GM18873 (cell line): ENCODE measurements around the gene PDE7B.

Experiments used
- ATAC-seq: cut with Tn5 transposase; IDR thresholded peaks from one replicate; pipeline ENCODE4 v1.9.1; 2021; ENCODE audit warnings: mild to moderate bottlenecking, moderate library complexity, moderate number of reproducible peaks; ENCODE audit not compliant: unreplicated experiment, low FRiP score

The PDE7B gene

GRCh38 chr6:135976585-135976984, 125.1 kb downstream of the PDE7B start:
- ATAC-seq: no peak

DNA sequence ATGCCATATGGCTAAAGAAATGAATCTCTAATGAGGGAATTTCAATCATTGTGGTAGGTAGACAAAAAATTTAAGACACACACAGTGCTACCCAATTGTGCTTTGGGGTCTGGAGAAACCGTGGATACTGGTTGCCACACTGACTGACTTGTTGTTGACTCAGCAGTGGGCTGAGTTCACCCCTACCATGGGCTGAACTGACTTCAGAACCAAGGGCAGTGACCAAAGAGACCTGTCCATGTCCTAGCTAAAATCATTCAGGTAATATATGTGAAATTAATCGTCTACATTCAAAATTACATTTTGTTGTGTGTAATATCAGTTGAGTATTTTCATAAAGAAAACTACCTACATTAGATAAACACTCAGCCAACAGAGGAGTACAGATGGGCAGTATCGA, 131.6 kb downstream of the PDE7B start:
- no peak for ATAC-seq

GRCh38 chr6:135983718-135984343, 132.3 kb downstream of the PDE7B start:
- no peak for ATAC-seq

DNA sequence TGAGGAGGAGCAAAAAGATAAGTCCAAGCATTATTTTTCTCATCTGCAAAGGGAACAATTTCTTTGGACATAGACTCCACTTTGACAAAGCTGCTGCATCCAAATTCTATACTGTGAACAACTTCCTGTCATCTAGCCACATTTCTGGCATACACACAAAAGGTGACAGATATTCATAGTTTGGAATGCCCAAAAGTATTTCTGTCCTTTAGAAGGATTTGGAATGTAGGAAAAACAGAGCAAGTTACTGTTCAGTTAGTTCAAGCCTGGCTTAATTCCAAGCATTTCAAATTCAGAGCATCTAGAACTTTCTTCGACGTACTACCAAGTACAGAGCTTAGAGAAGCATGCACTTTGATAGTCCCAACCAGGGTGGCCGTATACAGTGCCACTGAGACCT, 134.0 kb downstream of the PDE7B start:
- no peak for ATAC-seq

DNA sequence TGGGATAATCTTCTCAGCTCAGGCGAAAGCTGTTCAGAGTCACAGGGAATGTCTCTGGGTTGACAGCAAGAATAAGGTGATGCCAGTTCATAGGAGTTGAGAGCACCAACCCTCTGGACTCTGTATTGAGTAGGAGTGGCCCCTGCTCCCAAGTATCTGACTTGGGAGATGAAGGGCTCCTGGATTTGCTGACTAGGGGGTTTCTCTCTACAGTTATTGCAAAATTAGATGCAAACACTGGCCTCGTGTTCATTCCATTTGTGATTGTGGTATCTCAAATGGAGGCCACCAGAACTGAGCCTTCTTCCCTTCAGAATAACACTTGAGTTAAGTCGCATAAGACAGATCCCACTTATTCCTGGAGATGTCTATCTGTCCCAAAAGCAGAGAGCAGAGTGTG, 135.7 kb downstream of the PDE7B start:
- ATAC-seq: no peak

- no peak for ATAC-seq
These were observed 138.9 kb downstream of the PDE7B start for GRCh38 chr6:135990439-135990838.

GRCh38 chr6:135990855-135991464, 139.5 kb downstream of the PDE7B start:
- no peak for ATAC-seq

DNA sequence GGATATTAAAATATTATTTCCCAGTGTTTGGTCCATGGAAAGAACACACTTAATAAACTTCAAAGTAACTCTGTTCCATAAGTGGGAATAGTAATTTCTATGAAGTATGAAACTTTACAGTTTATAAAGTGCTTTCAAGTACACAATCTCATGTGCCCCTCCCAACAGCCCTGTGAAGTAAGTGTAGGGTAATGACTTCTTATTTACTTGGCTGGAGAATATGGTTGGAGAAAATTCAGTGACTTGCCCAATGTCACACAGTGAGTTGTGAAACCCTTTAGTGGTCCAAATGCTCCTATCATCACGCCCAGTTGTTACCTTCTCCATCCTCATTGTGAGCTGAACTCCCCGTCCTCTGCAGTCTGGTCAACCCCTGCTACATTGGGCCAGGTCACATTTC, 141.2 kb downstream of the PDE7B start:
- ATAC-seq: no peak

DNA sequence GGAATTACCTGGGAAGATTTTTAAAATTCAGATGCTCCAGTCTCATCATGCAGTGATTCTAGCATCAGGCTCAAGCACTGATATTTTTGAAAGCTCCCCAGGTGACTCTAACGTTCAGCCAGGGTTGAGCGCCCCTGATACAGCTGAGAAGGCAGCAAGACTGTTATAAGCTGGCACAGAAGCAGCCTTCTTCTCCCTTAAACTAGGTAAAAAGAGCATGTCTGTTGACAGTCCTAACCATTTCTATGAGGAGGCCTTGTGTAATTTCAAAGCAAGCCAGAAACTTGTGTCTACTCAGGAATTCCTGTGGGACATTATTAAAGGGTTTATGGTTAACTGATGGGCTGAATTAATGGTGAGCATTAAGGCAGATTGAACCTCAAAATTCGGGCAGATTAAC, 141.9 kb downstream of the PDE7B start:
- ATAC-seq: no peak

- ATAC-seq: no peak
These were observed 143.5 kb downstream of the PDE7B start for GRCh38 chr6:135994857-135995544.

GRCh38 chr6:135995545-135995898, 144.0 kb downstream of the PDE7B start:
- ATAC-seq: no peak

- no peak for ATAC-seq
These were observed 145.2 kb downstream of the PDE7B start for GRCh38 chr6:135996668-135997067.

- no peak for ATAC-seq
These were observed 147.9 kb downstream of the PDE7B start for GRCh38 chr6:135999393-135999792.

DNA sequence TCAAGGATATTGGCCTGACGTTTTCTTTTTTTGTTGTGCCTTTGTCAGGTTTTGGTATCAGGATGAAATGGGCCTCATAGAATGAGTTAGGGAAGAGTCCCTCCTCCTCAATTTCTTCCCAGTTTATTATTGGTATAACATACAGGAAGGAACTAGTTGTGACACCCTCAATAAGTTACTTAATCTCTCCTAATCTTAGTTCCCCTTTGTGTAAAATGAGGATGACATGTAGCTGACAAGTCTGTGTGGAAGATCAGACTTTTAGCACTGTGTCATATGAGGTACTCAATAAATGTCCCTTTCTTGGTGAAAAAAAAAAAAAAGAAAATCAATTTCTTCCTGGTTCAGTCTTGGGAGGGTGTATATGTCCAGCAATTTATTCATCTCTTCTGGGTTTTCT, 155.8 kb downstream of the PDE7B start:
- no peak for ATAC-seq

DNA sequence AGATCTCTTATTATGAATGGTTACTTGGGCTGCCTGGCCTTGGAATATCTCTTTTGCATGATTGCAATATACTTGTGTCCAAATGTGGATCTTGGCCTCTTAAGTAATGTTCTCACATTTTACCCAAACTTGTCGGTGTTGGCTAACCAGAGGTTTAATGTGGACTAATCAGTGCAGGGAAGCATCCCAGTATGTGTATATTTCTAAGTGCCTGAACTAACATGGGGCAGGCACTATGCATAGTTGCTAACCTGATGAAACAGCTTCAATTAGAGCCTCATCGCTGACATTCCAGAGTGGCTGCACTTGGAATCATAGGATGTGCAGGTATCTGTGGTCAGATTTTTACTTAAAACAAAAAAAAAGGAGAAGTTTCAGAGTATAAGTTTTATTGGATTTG, 160.0 kb downstream of the PDE7B start:
- no peak for ATAC-seq

DNA sequence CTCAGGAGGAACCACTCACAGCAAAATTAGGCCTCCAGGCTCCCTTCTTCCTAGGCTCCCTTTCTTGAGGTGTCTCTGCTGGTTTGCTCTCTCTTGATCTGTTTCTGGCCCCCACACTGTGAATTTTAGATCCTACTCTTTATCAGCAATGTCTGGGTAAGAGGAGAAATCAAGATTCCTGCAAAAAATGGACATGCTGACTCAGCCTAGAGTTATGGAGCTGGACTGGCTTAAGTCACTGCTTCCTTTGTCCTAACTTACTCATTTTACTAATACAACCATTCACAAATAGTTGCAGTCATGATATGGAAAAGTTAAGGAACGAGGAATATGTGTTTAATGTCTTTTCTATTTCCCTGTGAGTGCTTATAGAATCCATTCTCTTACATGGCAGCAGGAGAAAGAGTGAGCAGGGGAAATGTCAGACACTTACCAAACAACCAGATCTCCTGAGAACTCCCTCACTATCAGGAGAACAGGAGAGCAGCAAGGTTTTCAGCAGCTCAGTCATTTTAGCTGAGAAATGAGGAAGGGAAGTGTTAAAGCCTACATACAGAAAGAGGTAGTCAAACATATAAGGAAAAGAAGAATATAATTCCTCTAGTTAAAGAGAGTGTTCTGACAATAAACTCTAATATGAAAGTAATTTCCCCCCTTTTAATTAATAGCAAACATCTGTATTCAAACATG, 160.8 kb downstream of the PDE7B start:
- no peak for ATAC-seq

DNA sequence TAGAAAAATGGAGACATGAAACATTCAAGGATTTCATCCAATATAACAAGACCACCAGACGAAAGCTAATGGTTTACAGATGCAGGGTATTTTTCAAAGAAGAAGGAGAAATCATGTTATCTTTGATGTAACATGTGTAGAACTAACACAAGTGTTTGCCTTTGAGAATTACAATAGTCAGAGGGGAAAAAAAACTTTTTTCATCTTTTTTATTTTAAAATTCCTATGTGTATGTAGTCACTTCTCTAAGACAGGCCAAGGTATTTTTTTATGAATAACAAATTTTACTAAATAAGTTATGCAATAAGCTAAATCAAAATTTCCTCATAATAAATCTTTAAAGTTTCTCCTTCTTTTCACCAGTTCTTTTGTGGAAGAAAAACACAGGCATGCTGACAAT, 161.4 kb downstream of the PDE7B start:
- no peak for ATAC-seq

DNA sequence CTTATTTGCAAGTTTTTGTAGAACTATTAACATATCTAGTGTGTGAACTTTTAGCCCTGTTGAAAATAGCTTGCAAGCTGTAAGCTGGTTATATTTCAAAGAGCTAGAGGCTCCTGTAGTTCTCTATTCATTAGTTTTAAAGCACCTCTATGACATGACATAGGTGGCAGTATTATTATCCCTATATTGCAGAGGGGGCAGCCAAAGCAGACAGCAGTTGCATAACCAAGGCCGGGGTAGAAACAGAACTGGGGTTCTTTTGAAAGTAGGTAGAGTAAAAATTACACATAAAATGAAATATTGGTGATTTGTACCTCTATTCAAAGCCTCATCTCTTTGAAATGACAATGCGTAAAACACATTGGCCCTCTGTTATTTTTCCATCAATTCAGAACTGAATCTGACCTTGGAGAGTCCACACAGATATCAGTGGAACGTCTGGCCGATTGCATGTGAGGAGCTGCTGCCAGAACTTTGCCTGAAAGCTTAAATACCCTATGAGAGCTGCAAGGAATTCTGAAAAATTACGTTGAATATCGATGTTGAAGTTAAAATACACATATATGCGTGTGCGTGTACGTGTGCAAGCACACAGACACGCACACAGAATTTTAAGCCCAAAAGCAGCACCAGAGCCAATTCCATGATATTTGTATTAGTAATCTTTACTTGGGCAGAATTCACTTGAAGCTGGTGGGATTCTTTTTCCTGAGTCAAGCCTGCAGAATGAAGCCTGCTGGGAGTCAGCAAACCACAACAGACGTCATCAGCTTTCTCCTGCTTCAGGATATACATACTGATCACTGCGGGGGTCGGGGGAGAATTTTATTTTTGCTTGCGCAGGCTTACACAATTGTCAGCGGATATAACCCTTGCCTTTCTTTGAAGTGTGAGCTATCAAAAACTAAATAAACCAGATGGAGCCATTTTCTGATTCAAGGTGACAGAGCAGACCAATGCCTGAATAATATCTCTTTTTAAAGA, 163.2 kb downstream of the PDE7B start:
- ATAC-seq: no peak

GRCh38 chr6:136015531-136015930, 164.0 kb downstream of the PDE7B start:
- ATAC-seq: no peak
